GM19193 (cell line): Measurements from ENCODE around the gene BRD4.

Experiments
- POLR2A ChIP-seq: IDR thresholded peaks from 4 replicates; pipeline ENCODE4 v1.6.1; 2011; ENCODE audit not compliant: insufficient read depth, insufficient read length; ENCODE audit errors: extremely low read depth

BRD4 gene

GRCh38 chr19:15298847-15299567, 33.3 kb downstream of the BRD4 start:
- no peak for TF ChIP-seq POLR2A

- TF ChIP-seq POLR2A, result no peak
Measured at GRCh38 chr19:15297416-15298224, 34.7 kb downstream of the BRD4 start.

- TF ChIP-seq POLR2A, result no peak
Measured at GRCh38 chr19:15296841-15297415, 35.4 kb downstream of the BRD4 start.

GRCh38 chr19:15296353-15296752, 36.0 kb downstream of the BRD4 start:
- TF ChIP-seq POLR2A, result no peak

- no peak for TF ChIP-seq POLR2A
Measured at GRCh38 chr19:15294561-15294990, 37.8 kb downstream of the BRD4 start.

GRCh38 chr19:15293781-15294491, 38.4 kb downstream of the BRD4 start:
- no peak for TF ChIP-seq POLR2A

- TF ChIP-seq POLR2A, result no peak
Measured at GRCh38 chr19:15292847-15293582, 39.3 kb downstream of the BRD4 start.

- TF ChIP-seq POLR2A, result no peak
Measured at GRCh38 chr19:15292140-15292539, 40.2 kb downstream of the BRD4 start.

GRCh38 chr19:15291548-15292021, 40.8 kb downstream of the BRD4 start:
- TF ChIP-seq POLR2A, result no peak

GRCh38 chr19:15291089-15291488, 41.2 kb downstream of the BRD4 start:
- TF ChIP-seq POLR2A, result no peak

GRCh38 chr19:15290166-15290565, 42.2 kb downstream of the BRD4 start:
- no peak for TF ChIP-seq POLR2A

GRCh38 chr19:15289673-15290072, 42.7 kb downstream of the BRD4 start:
- no peak for TF ChIP-seq POLR2A

GRCh38 chr19:15288146-15288963, 44.0 kb downstream of the BRD4 start:
- no peak for TF ChIP-seq POLR2A
